ENCODE data around the gene SCYGR8. TPM values are rescaled to one million over a fixed set of nuclear protein-coding genes. Genes with fewer than 3 reads are reported as not detected.

Gene SCYGR8
- total and polyA plus RNA-seq, 2 experiments from 2014 or later = not detected

- H2AFZ ChIP-seq = no peak overlapping the region
Observed at GRCh38 chr2:227788561-227789018, 42.9 kb downstream of the SCYGR8 start.

DNA sequence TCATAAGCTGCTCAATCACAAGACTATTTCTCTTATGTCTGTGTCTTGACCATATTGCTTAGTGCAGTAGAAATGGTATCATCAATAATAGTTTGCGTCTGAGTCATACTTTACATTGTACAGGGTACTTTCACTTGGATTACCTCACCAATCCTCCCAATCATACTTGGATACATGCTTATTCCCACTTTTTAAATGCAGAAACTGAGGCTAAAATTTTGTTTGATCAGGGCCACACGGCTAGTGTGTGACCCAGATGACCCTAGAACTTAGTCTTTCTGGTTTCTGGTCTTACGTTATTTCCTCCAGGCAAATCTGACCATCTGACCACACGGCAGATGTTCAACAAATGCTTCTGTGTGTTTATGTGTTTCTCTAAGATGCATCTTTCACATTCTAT, 44.1 kb downstream of the SCYGR8 start:
- no peaks in the 10 kb centered on the region for H3K27me3 ChIP-seq
- WGBS (ENCODE audit: low lambda C conversion rate, missing lambda C conversion rate) = 76% methylated on average over 4 of the region's 4 CpGs
- no peaks in the 10 kb centered on the region for H3K9me2 ChIP-seq (replicated peaks; ENCODE audit: insufficient read depth)
- H3K36me3 ChIP-seq (replicated peaks; ENCODE audit: insufficient read depth, low read depth) = no peaks in the 10 kb centered on the region
- no peak overlapping the region for H2AFZ ChIP-seq
- no peak overlapping the region for H3K27ac ChIP-seq
- H3K79me2 ChIP-seq = no peaks in the 10 kb centered on the region
- TF ChIP-seq EZH2phosphoT487 (IDR thresholded peaks at IDR 0.05; ENCODE audit: low read depth, severe bottlenecking, unreplicated experiment) (no peak), EZH2 (IDR thresholded peaks at IDR 0.05; ENCODE audit: borderline replicate concordance) (no peak)
- TF ChIP-seq, protein P1, sequence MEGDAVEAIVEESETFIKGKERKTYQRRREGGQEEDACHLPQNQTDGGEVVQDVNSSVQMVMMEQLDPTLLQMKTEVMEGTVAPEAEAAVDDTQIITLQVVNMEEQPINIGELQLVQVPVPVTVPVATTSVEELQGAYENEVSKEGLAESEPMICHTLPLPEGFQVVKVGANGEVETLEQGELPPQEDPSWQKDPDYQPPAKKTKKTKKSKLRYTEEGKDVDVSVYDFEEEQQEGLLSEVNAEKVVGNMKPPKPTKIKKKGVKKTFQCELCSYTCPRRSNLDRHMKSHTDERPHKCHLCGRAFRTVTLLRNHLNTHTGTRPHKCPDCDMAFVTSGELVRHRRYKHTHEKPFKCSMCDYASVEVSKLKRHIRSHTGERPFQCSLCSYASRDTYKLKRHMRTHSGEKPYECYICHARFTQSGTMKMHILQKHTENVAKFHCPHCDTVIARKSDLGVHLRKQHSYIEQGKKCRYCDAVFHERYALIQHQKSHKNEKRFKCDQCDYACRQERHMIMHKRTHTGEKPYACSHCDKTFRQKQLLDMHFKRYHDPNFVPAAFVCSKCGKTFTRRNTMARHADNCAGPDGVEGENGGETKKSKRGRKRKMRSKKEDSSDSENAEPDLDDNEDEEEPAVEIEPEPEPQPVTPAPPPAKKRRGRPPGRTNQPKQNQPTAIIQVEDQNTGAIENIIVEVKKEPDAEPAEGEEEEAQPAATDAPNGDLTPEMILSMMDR (IDR thresholded peaks at IDR 0.05; ENCODE audit: poor library complexity) = no peak
- H3K4me1 ChIP-seq (ENCODE audit: insufficient read depth) = no peaks in the 10 kb centered on the region
- no peak for DNase-seq (ENCODE audit: low spot score)
- H3K4me3 ChIP-seq = no peak overlapping the region
- no peaks in the 10 kb centered on the region for H4K20me1 ChIP-seq (ENCODE audit: insufficient read depth, poor library complexity, severe bottlenecking)
- H3K9me3 ChIP-seq (ENCODE audit: low read depth) = no peaks in the 10 kb centered on the region
- H3K4me2 ChIP-seq = no peak overlapping the region

More at GRCh38 chr2:227788561-227789018, 42.9 kb downstream of the SCYGR8 start:
- Histone ChIP-seq H3K4me1 (ENCODE audit: insufficient read depth) (no peaks in the 10 kb centered on the region), H3K4me2 (no peak overlapping the region), H3K27me3 (no peaks in the 10 kb centered on the region), H3K9me3 (ENCODE audit: low read depth) (no peaks in the 10 kb centered on the region), H3K27ac (no peak overlapping the region), H3K4me3 (no peak overlapping the region), H3K79me2 (no peaks in the 10 kb centered on the region), H4K20me1 (ENCODE audit: insufficient read depth, poor library complexity, severe bottlenecking) (no peaks in the 10 kb centered on the region), H3K9me2 (replicated peaks; ENCODE audit: insufficient read depth) (no peaks in the 10 kb centered on the region), H3K36me3 (replicated peaks; ENCODE audit: insufficient read depth, low read depth) (no peaks in the 10 kb centered on the region)
- no peak for DNase-seq (ENCODE audit: low spot score)
- TF ChIP-seq, protein P1 (IDR thresholded peaks at IDR 0.05; ENCODE audit: poor library complexity) = no peak
- TF ChIP-seq EZH2 (IDR thresholded peaks at IDR 0.05; ENCODE audit: borderline replicate concordance) (no peak), EZH2phosphoT487 (IDR thresholded peaks at IDR 0.05; ENCODE audit: low read depth, severe bottlenecking, unreplicated experiment) (no peak)
- WGBS (ENCODE audit: low lambda C conversion rate, missing lambda C conversion rate) = 91% methylated on average over 4 of the region's 4 CpGs

DNA sequence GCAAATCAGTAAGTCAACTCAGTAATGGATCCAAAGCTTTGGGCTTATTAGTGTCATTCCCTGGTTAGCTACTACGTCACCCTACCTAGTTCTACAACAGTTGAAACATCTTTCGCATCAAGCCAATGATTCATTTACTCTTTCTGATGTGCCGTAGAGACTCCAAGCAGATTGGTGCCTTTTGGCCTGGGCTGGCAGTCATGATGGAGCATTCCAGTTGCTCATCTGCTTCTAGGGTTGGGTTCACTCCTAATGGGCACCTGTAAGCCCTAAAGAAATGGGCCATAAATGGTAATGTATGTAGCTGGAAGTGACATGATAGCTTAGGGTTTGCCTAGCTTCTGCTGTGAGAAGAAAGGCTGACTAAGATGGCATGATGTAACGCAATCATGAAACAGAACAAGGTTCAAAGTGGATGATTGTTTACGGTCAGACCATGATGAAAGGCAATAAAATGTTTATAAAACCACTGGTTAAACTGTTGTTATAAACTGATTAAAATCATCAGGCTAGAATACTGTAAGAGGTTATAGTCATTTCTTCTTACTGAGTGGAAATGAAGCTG, 47.5 kb downstream of the SCYGR8 start:
- no peaks in the 10 kb centered on the region for H3K79me2 ChIP-seq
- no peak overlapping the region for H2AFZ ChIP-seq
- H3K27me3 ChIP-seq = no peaks in the 10 kb centered on the region
- no peak overlapping the region for H3K4me3 ChIP-seq
- H3K4me1 ChIP-seq (ENCODE audit: insufficient read depth) = no peaks in the 10 kb centered on the region
- no peaks in the 10 kb centered on the region for H3K36me3 ChIP-seq (replicated peaks; ENCODE audit: insufficient read depth, low read depth)
- WGBS (ENCODE audit: low lambda C conversion rate, missing lambda C conversion rate) = 94% methylated on average over 5 of the region's 5 CpGs
- no peak overlapping the region for H3K4me2 ChIP-seq
- H3K9me3 ChIP-seq (ENCODE audit: low read depth) = no peaks in the 10 kb centered on the region
- H3K27ac ChIP-seq = no peak overlapping the region
- DNase-seq (ENCODE audit: low spot score) = no peak
- H3K9me2 ChIP-seq (replicated peaks; ENCODE audit: insufficient read depth) = no peaks in the 10 kb centered on the region
- no peaks in the 10 kb centered on the region for H4K20me1 ChIP-seq (ENCODE audit: insufficient read depth, poor library complexity, severe bottlenecking)
- TF ChIP-seq, protein P1 (IDR thresholded peaks at IDR 0.05; ENCODE audit: poor library complexity) = no peak
- no peak for TF ChIP-seq EZH2phosphoT487 (IDR thresholded peaks at IDR 0.05; ENCODE audit: low read depth, severe bottlenecking, unreplicated experiment)
- no peak for TF ChIP-seq EZH2 (IDR thresholded peaks at IDR 0.05; ENCODE audit: borderline replicate concordance)

Small RNA genes lying within 50 kb of the gene (small RNA-seq; reads per million reads assigned to genes)
- gene RNA5SP121 (not detected), gene SNRPGP8 (not detected)

Other genes with a start within 250 kb of the SCYGR8 start
- gene SCYGR2, start 147.0 kb upstream of the SCYGR8 start, total RNA-seq = not detected in 2 replicates
- not detected in 2 replicates for gene SCYGR2, start 147.0 kb upstream of the SCYGR8 start, polyA plus RNA-seq
- not detected in 2 replicates for gene SCYGR3, start 131.1 kb upstream of the SCYGR8 start, total RNA-seq
- gene SCYGR3, start 131.1 kb upstream of the SCYGR8 start, polyA plus RNA-seq = not detected in 2 replicates
- gene SCYGR4, start 128.4 kb upstream of the SCYGR8 start, total RNA-seq = not detected in 2 replicates
- gene SCYGR4, start 128.4 kb upstream of the SCYGR8 start, polyA plus RNA-seq = not detected in 2 replicates
- not detected in 2 replicates for gene SCYGR5, start 79.1 kb upstream of the SCYGR8 start, total RNA-seq
- gene SCYGR5, start 79.1 kb upstream of the SCYGR8 start, polyA plus RNA-seq = not detected in 2 replicates
- 19.7 and 21.8 TPM in 2 replicates for gene SLC19A3, start 27.9 kb upstream of the SCYGR8 start, total RNA-seq
- gene SLC19A3, start 27.9 kb upstream of the SCYGR8 start, polyA plus RNA-seq = 13.8 and 15.5 TPM in 2 replicates
- gene SCYGR6, start 21.1 kb upstream of the SCYGR8 start, total RNA-seq = not detected in 2 replicates
- gene SCYGR6, start 21.1 kb upstream of the SCYGR8 start, polyA plus RNA-seq = not detected in 2 replicates
- not detected in 2 replicates for gene SCYGR7, start 17.6 kb upstream of the SCYGR8 start, total RNA-seq
- not detected in 2 replicates for gene SCYGR7, start 17.6 kb upstream of the SCYGR8 start, polyA plus RNA-seq
- 70.2 and 112 TPM in 2 replicates for gene CCL20, start 67.9 kb downstream of the SCYGR8 start, total RNA-seq
- 80.0 and 112 TPM in 2 replicates for gene CCL20, start 67.9 kb downstream of the SCYGR8 start, polyA plus RNA-seq
- 0.23 and 0.68 TPM in 2 replicates for gene DAW1, start 125.7 kb downstream of the SCYGR8 start, total RNA-seq
- gene DAW1, start 125.7 kb downstream of the SCYGR8 start, polyA plus RNA-seq = 0.63 and 0.88 TPM in 2 replicates